HCT116 (cell line): ENCODE measurements around the gene CIDEA. TPM values are rescaled to one million over a fixed set of nuclear protein-coding genes. Genes with fewer than 3 reads are reported as not detected.

ENCODE experiments used
- ATAC-seq: fragments of 200-7000 bp; cut with Tn5 transposase; 2 replicates; pipeline ENCODE4 v1.9.1; 2020; ENCODE audit warnings: mild to moderate bottlenecking, moderate library complexity
- BruUV-seq: library from RNA; stranded (reverse); fragments of 400-500 nt; replicated peaks from 2 replicates; lab custom pipeline; 2021; lab: Mats Ljungman, UMichigan
- CTCF ChIA-PET: fragments of 300-600 bp; sonication (Branson Sonifier 250); formaldehyde crosslinking; loops from one replicate; lab custom pipeline; 2021; ENCODE audit warnings: antibody characterized with exemption; lab: Charles Lee
- POLR2A ChIA-PET: fragments of 300-600, 350-600 bp; sonication (Branson Sonifier 250); formaldehyde crosslinking; loops from one replicate; lab custom pipeline; 2021; ENCODE audit warnings: antibody characterized with exemption; lab: Charles Lee
- RAD21 ChIA-PET, 2 experiments: fragments of 300-600 bp; sonication (Branson Sonifier 250); formaldehyde crosslinking; loops; one replicate each; lab custom pipeline; 2023; ENCODE audit warnings: low total read pairs in 2 of 2; ENCODE audit not compliant: uncharacterized antibody in 2 of 2, unreplicated experiment in 2 of 2, low non-redundant PET in 1 of 2; lab: Charles Lee
- DNase-seq: peaks from one replicate; pipeline ENCODE4 v3.0.0-alpha.2; 2010; ENCODE audit warnings: low read depth, low spot score
- H2AFZ ChIP-seq: fragments of 200-600 bp; shearing (Covaris generic), sonication (generic); 2 replicates; pipeline ENCODE4 v1.6.1; 2017; ENCODE audit warnings: low read depth, mixed run types, mixed read lengths, antibody characterized with exemption, low read length; ENCODE audit not compliant: poor library complexity, severe bottlenecking
- H3K27ac ChIP-seq: 2 replicates; pipeline ENCODE4 v1.5.1; 2012; ENCODE audit warnings: low read depth, low read length
- H3K27me3 ChIP-seq: fragments of 200-600 bp; sonication (generic); 2 replicates; pipeline ENCODE4 v1.6.1; 2016; ENCODE audit warnings: mixed run types, low read length, mixed read lengths; ENCODE audit not compliant: insufficient read depth
- H3K36me3 ChIP-seq, 2 experiments: fragments of 200-500 bp in 1 of 2; fragments of 200-600 bp in 1 of 2; sonication (Bioruptor generic) in 1 of 2; sonication (generic) in 1 of 2; 2 replicates each; pipeline versions ENCODE4 v1.5.1 to v1.6.1; 2014 to 2016; ENCODE audit warnings: low read length in 2 of 2, inconsistent platforms in 1 of 2, mixed read lengths in 1 of 2, mixed run types in 1 of 2; ENCODE audit not compliant: insufficient read depth in 2 of 2, control insufficient read depth in 1 of 2
- H3K4me1 ChIP-seq, 2 experiments: fragments of 200-600 bp in 1 of 2; sonication (generic) in 1 of 2; 2 replicates each; pipeline versions ENCODE4 v1.5.1 to v1.6.1; 2012 to 2017; ENCODE audit warnings: low read length in 2 of 2, inconsistent platforms in 1 of 2, mild to moderate bottlenecking in 1 of 2, mixed read lengths in 1 of 2, mixed run types in 1 of 2, moderate library complexity in 1 of 2; ENCODE audit not compliant: insufficient read depth in 2 of 2, control insufficient read depth in 1 of 2
- H3K4me2 ChIP-seq: fragments of 200-600 bp; sonication (generic); 2 replicates; pipeline ENCODE4 v1.6.1; 2017; ENCODE audit warnings: mixed run types, low read length, mixed read lengths
- H3K4me3 ChIP-seq, 2 experiments: fragments of 200-600 bp in 1 of 2; sonication (generic) in 1 of 2; replicated peaks in 1 of 2; 2 replicates each; pipeline ENCODE4 v1.5.1; 2011 to 2016; ENCODE audit warnings: low read length in 2 of 2, control low read depth in 1 of 2, low read depth in 1 of 2, mild to moderate bottlenecking in 1 of 2, mixed read lengths in 1 of 2, mixed run types in 1 of 2
- H3K79me2 ChIP-seq: fragments of 200-600 bp; sonication (generic); 2 replicates; pipeline ENCODE4 v1.6.1; 2017; ENCODE audit warnings: mild to moderate bottlenecking, mixed run types, low read length, moderate library complexity, mixed read lengths; ENCODE audit not compliant: insufficient read depth
- H3K9ac ChIP-seq: fragments of 200-600 bp; sonication (generic); 2 replicates; pipeline ENCODE4 v1.6.1; 2016; ENCODE audit warnings: low read length, mixed read lengths
- H3K9me2 ChIP-seq: fragments of 200-600 bp; sonication (generic), shearing (Covaris generic); 2 replicates; pipeline ENCODE4 v1.6.1; 2017; ENCODE audit warnings: mixed run types, mild to moderate bottlenecking, moderate library complexity; ENCODE audit not compliant: insufficient read depth
- H3K9me3 ChIP-seq, 2 experiments: fragments of 200-500 bp in 1 of 2; fragments of 200-600 bp in 1 of 2; sonication (Bioruptor generic) in 1 of 2; sonication (generic) in 1 of 2; 2 replicates each; pipeline ENCODE4 v1.6.1; 2014 to 2017; ENCODE audit warnings: low read length in 2 of 2, mixed read lengths in 2 of 2, inconsistent platforms in 1 of 2, low read depth in 1 of 2, mild to moderate bottlenecking in 1 of 2, mixed run types in 1 of 2, moderate library complexity in 1 of 2; ENCODE audit not compliant: control insufficient read depth in 1 of 2, insufficient read depth in 1 of 2
- H4K20me1 ChIP-seq: fragments of 200-600 bp; sonication (generic), shearing (Covaris generic); 2 replicates; pipeline ENCODE4 v1.6.1; 2017; ENCODE audit warnings: mixed run types, mild to moderate bottlenecking, moderate library complexity; ENCODE audit not compliant: insufficient read depth
- CTCF ChIP-seq, 3 experiments: fragments of 200-600 bp in 1 of 3; sonication (generic) in 1 of 3; IDR thresholded peaks in 2 of 3; conservative IDR thresholded peaks in 1 of 3; 2 replicates each; pipeline ENCODE4 v1.5.1; 2012 to 2017; ENCODE audit warnings: low read depth in 2 of 3, low read length in 2 of 3, antibody characterized with exemption in 1 of 3, borderline replicate concordance in 1 of 3, control low read depth in 1 of 3, mild to moderate bottlenecking in 1 of 3, mixed read lengths in 1 of 3, mixed run types in 1 of 3, moderate library complexity in 1 of 3; ENCODE audit not compliant: insufficient read depth in 1 of 3
- ELF1 ChIP-seq: IDR thresholded peaks from 2 replicates; pipeline ENCODE4 v1.6.1; 2012; ENCODE audit warnings: low read depth, borderline replicate concordance
- EZH2 ChIP-seq: fragments of 200-600 bp; sonication (generic); IDR thresholded peaks from 2 replicates; pipeline ENCODE4 v1.6.1; 2017; ENCODE audit warnings: antibody characterized with exemption, mixed run types
- JUND ChIP-seq: IDR thresholded peaks from 2 replicates; pipeline ENCODE4 v1.6.1; 2012
- POLR2A ChIP-seq: IDR thresholded peaks from 2 replicates; pipeline ENCODE4 v1.7.0; 2011; ENCODE audit warnings: borderline replicate concordance; ENCODE audit not compliant: insufficient read depth, insufficient read length; ENCODE audit errors: extremely low read depth
- RAD21 ChIP-seq: IDR thresholded peaks from 2 replicates; pipeline ENCODE4 v1.6.1; 2012; ENCODE audit warnings: low read depth, mild to moderate bottlenecking
- YY1 ChIP-seq: IDR thresholded peaks from 2 replicates; pipeline ENCODE4 v1.6.1; 2011; ENCODE audit warnings: low read length, low read depth, moderate library complexity, mild to moderate bottlenecking; ENCODE audit not compliant: insufficient replicate concordance; ENCODE audit errors: extremely low read depth
- ZBTB33 ChIP-seq: IDR thresholded peaks from 2 replicates; pipeline ENCODE4 v1.6.1; 2011; ENCODE audit warnings: mild to moderate bottlenecking, low read length, moderate library complexity; ENCODE audit not compliant: insufficient replicate concordance; ENCODE audit errors: extremely low read depth
- ZNF274 ChIP-seq: fragments of 200-500 bp; sonication (Bioruptor generic); IDR thresholded peaks from 2 replicates; pipeline ENCODE4 v1.6.1; 2014; ENCODE audit warnings: mild to moderate bottlenecking, low read depth, low read length, inconsistent platforms
- intact Hi-C: fragments of 100-400 bp; cut with micrococcal nuclease; formaldehyde crosslinking; loops from 2 replicates; pipeline ENCODE4 v1.10.0; 2022
- total RNA-seq: library from RNA; stranded (reverse); gene quantifications from one replicate; pipeline ENCODE4 v1.2.1, GENCODE V29; 2021; ENCODE audit not compliant: unreplicated experiment

The CIDEA gene
- total RNA-seq, 1 experiment from 2014 or later: not detected

DNA sequence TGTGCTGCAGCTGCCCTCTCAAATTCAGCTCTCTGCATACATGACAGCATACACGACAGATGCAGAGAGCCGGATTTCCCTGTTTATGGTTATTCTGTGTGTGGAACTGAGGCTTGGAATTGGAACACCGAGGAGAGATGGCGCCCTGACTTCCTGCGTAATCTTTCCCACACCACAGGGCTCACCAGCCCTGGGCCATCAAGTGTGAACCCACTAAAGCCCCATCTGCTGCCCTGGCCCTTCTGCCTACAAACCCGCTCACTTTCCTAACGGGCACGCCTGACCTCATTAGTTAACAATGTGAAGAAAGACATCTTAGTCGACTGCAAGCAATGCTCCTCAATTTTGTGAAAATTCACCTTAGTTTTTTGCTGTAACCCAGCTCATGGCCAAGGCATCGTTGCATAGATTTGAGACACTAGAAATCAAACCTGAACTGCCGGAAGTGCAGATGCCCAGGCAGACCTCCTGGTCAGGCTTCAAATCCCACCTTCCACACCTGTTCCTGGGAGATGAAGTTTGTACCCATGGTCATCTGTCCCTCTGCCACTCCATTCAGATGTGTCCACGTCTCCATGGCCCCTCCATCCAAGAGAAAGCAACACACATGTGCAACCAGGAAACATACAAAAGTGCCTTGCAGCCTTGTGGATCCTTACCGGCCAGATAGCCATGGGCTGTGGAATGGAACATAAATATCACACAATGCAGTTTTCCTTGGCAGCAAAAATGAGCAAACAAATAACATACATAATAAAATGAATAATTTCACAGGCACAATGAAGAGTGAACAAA lies 5.0 kb upstream of the CIDEA start (continued):
- TF ChIP-seq EZH2 (no peak), YY1 (no peak)

- CTCF ChIA-PET: no interaction called here
- no TSS peak for BruUV-seq
Observed at GRCh38 chr18:12251311-12251710, 2.9 kb upstream of the CIDEA start.

More at GRCh38 chr18:12251311-12251710, 2.9 kb upstream of the CIDEA start:
- no peaks in the 10 kb centered on the region for H3K79me2 ChIP-seq
- H3K36me3 ChIP-seq: no peaks in the 10 kb centered on the region
- H2AFZ ChIP-seq: no peak overlapping the region
- no peak overlapping the region for H3K27ac ChIP-seq
- H4K20me1 ChIP-seq: no peaks in the 10 kb centered on the region
- no peaks in the 10 kb centered on the region for H3K9me3 ChIP-seq
- ChIA-PET RAD21 (no interaction called here), POLR2A (no interaction called here)
- ATAC-seq: no peak
- no peak for DNase-seq
- no peaks in the 10 kb centered on the region for H3K9me2 ChIP-seq
- intact Hi-C loops: no loop called here
- no peak overlapping the region for H3K4me3 ChIP-seq
- peaks cover 4 to 13% of the 10 kb centered on the region in 2 experiments; a peak in 2 of 4 replicates for H3K4me1 ChIP-seq
- H3K4me2 ChIP-seq: no peak overlapping the region
- TF ChIP-seq RAD21: no peak
- TF ChIP-seq ZBTB33: no peak
- no peak for TF ChIP-seq ZNF274
- TF ChIP-seq CTCF (IDR thresholded peaks at IDR 0.05 in 2 of 3, conservative IDR thresholded peaks at IDR 0.05 in 1 of 3; ENCODE audit: borderline replicate concordance in 1 of 3, insufficient read depth in 1 of 3, low read depth in 2 of 3, low read length in 2 of 3): no peak
- TF ChIP-seq POLR2A: no peak
- no peak for TF ChIP-seq YY1
- TF ChIP-seq ELF1: no peak
- no peak for TF ChIP-seq JUND
- no peaks in the 10 kb centered on the region for H3K27me3 ChIP-seq
- no peak overlapping the region for H3K9ac ChIP-seq
